ENCODE data around the gene DCUN1D4. TPM values are rescaled to one million over a fixed set of nuclear protein-coding genes. Genes with fewer than 3 reads are reported as not detected.

The DCUN1D4 gene
- 33.2 and 34.2 TPM in 2 replicates for total RNA-seq

DNA sequence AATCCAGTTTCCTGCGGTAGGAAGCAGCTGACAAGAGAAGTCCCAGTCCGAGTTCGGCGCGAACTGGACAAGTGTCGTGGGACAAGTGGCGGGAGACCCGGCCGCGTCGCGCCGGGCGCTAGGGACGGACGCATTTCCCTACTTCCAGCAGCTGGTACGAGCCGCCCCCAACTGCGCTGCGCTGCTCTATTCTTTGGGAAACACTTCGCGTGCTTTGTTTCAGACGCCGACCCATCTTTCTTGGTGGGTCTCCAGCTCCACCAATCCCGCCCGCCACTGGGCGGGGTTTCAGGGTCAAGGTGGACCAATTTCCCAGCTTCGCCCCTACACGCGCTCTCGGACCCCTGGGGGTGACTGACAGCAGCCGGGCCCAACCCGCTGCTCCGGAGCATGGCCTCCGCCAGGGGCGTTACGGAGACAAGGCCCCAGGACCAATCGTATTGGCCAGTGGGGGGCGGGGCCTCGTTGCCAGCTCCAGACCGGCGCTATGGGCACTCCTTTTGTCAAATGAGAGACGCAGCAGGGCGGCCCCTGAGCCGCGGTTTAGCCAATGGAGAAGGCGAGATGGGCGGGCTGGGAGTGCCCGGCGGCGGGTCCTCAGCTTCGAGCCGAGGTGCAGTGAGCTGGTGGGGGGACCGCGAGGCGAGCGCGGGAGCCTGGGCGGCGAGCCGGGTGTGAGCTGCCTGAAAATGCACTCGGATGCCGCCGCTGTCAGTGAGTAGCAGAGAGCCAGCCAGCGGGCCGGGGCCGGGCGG, at the start of gene DCUN1D4:
Gene DCUN1D4 (plus strand): TSS at position 600 of the 755 bp plus-strand sequence. CDS start 90 bp downstream, at position 690.

Other genes with a start within 250 kb of the DCUN1D4 start
- under 0.01 and 0.43 TPM in 2 replicates for gene LRRC66, start 177.2 kb downstream of the DCUN1D4 start, total RNA-seq
- 9.0 and 9.2 TPM in 2 replicates for gene SGCB, start 195.1 kb downstream of the DCUN1D4 start, total RNA-seq
- 12.5 and 15.8 TPM in 2 replicates for gene SPATA18, start 208.2 kb downstream of the DCUN1D4 start, total RNA-seq

Measured in tracheal epithelial cell (primary cell).